Astrocyte (in vitro differentiated cells and primary cell): ENCODE measurements around the gene APBB2.

ENCODE experiments used
- EZH2 ChIP-seq: IDR thresholded peaks from 2 replicates; pipeline ENCODE4 v1.6.1; 2012; ENCODE audit warnings: mild to moderate bottlenecking, low read length, inconsistent platforms; ENCODE audit not compliant: insufficient read depth
- TF ChIP-seq, protein P1 (sequence below): IDR thresholded peaks from 2 replicates; pipeline ENCODE4 v1.5.1; 2011; ENCODE audit warnings: low read depth, mild to moderate bottlenecking, inconsistent platforms, low read length, moderate library complexity; ENCODE audit not compliant: insufficient read depth

GRCh38 chr4:41217374-41217773, 3.0 kb upstream of the APBB2 start:
- TF ChIP-seq, protein P1, sequence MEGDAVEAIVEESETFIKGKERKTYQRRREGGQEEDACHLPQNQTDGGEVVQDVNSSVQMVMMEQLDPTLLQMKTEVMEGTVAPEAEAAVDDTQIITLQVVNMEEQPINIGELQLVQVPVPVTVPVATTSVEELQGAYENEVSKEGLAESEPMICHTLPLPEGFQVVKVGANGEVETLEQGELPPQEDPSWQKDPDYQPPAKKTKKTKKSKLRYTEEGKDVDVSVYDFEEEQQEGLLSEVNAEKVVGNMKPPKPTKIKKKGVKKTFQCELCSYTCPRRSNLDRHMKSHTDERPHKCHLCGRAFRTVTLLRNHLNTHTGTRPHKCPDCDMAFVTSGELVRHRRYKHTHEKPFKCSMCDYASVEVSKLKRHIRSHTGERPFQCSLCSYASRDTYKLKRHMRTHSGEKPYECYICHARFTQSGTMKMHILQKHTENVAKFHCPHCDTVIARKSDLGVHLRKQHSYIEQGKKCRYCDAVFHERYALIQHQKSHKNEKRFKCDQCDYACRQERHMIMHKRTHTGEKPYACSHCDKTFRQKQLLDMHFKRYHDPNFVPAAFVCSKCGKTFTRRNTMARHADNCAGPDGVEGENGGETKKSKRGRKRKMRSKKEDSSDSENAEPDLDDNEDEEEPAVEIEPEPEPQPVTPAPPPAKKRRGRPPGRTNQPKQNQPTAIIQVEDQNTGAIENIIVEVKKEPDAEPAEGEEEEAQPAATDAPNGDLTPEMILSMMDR: no peak
- TF ChIP-seq EZH2: no peak
